ENCODE results near the gene ATG13.

DNA sequence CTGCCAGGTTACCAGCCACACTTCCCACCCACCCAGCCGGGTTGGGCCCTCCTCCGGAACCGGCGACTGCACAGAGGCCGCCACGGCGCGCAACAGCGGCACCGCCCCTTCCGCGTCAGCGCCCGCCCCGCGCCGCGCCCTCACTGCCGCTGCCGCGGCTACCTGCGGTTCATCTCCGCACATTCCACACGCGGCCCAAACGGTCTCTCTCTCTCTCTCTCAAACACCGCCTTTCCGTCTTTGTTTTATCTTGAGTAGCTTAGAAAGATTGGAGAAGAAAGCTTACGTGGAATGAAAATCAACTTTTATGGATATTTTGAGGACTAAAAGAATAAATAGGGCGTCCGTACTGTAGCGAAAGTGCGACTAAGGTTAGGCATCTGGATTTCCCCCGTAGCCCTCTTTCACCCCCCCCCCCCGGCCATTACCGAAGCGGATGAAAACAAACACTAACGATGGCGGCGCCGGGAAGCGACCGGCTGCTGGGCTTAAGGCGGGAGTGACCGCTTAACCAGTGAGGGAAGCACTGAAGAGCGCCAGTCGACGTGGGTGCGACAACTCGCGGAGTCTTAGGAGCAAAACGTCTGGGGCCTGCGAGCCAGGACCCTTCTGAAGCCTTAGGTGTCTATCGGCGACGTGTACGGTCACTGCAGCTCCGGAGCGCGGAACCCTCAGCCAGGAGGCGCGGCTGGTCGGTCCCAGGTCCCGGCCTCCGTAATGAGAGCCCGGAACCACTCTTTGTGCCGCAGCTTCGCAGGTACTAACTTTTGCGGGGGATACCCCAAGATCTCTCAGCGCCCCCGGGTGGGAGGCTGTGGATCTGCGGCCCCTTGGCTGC is at the start of gene ATG13, which contains the start of gene HARBI1:
- TF ChIP-seq SUZ12 (IDR thresholded peaks at IDR 0.05; ENCODE audit: extremely low read depth, insufficient read depth, insufficient read length) = no peak
- TF ChIP-seq YY1 (IDR thresholded peaks at IDR 0.05; ENCODE audit: insufficient read depth, insufficient read length) = peak; percentile 69

Measured in NT2/D1 (cell line).